Astrocyte of the cerebellum (primary cell): ENCODE data around the gene KLHL36.
A peak's percentile ranks its signal among the peaks of the same experiment; 100 is the strongest.

Source experiments
- DNase-seq: peaks from one replicate; pipeline ENCODE4 v3.0.0-alpha.2; 2011; ENCODE audit warnings: low read depth
- H3K4me3 ChIP-seq: 2 replicates; pipeline ENCODE4 v1.5.1; 2011; ENCODE audit warnings: mild to moderate bottlenecking, low read depth, low read length, moderate library complexity
- CTCF ChIP-seq: IDR thresholded peaks from 2 replicates; pipeline ENCODE4 v1.5.1; 2012; ENCODE audit warnings: low read length, low read depth, moderate library complexity, mild to moderate bottlenecking; ENCODE audit errors: missing control alignments
- in situ Hi-C: cut with HindIII; loops from 2 replicates; pipeline ENCODE4 v1.10.0; 2017; ENCODE audit warnings: low sequenced_read_pairs

The KLHL36 gene

DNA sequence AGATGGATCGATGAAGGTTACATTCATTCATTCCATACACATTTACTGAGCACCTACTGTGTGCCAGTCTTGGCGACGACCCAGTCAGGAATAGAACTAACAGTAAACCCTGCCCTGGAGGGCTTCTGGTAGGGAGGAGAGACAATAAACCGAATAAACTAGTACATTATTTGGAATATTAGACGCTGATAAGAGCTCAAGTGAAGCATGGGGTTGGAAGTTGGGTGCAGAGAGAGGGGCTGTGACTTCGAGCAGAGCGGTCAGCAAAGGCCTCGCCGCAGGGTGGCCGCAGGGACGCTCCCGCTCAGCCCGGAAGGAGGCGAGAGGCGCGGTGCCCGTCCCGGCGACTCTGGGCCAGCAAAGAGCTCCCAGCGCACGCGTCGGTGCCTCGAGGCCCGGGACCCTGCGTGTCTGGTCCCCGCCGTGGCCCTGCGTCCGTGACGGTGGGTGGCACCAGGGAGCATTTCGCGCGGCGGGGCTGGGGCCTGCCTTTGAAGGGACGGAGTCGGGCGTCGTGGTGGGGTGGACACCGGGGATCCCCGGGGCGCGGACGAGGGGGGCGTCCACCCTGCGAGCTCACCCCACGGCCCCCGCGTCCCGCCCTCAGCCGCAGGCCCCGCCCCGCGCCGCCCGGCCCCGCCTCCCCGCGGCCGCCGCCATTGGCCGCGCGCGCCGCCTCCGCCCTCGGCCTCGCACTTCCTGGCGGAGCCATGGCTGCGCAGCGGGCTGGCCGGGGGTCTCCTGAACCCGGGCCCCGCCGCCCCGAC lies at the start of gene KLHL36:
TSS of gene KLHL36 (plus strand) at position 684 of the 767 bp plus-strand sequence. CDS start 2,357 bp downstream, outside the sequence.
- in situ Hi-C loops, result no loop called here
- H3K4me3 ChIP-seq, result peak within 1 kb of the TSS; percentile 50
- DNase-seq, result no peak
- TF ChIP-seq CTCF, result no peak

DNA sequence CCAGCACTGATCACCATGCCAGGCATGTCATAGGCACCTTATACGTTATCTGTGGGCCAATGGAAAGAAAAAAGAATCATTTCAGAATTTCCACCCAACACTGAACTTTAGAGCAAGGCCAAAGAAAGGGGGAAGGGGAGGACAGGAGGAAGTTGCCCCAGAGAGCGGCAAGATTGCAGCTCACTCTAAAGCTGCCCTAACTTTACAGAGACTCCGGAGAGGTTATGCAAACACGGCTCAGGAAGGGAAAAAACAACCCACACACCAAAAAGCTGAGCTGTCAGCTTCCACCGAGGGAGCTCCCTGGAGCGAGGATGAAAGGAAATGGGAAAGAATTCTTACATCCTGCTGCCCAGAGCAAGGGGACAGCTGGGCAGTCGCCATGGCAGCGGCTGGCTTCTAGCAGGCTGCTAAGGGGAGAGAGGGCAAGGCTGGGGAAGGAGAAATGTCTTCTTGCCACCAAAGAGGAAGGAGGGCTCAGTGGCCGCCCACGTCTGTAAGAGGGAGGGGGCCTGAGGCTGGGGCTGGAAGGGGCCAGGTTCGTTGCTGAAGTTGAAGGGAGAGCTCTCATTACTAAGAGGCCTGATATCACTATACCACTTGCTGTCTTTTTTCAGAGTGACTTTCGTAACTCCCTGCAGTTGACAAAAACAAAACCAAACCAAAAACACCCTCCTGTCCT lies 48.6 kb upstream of the KLHL36 start:
- in situ Hi-C loops, result no loop called here
- peak overlapping the region; percentile 19 for H3K4me3 ChIP-seq
- peak; percentile 65 for DNase-seq
- no peak for TF ChIP-seq CTCF

DNA sequence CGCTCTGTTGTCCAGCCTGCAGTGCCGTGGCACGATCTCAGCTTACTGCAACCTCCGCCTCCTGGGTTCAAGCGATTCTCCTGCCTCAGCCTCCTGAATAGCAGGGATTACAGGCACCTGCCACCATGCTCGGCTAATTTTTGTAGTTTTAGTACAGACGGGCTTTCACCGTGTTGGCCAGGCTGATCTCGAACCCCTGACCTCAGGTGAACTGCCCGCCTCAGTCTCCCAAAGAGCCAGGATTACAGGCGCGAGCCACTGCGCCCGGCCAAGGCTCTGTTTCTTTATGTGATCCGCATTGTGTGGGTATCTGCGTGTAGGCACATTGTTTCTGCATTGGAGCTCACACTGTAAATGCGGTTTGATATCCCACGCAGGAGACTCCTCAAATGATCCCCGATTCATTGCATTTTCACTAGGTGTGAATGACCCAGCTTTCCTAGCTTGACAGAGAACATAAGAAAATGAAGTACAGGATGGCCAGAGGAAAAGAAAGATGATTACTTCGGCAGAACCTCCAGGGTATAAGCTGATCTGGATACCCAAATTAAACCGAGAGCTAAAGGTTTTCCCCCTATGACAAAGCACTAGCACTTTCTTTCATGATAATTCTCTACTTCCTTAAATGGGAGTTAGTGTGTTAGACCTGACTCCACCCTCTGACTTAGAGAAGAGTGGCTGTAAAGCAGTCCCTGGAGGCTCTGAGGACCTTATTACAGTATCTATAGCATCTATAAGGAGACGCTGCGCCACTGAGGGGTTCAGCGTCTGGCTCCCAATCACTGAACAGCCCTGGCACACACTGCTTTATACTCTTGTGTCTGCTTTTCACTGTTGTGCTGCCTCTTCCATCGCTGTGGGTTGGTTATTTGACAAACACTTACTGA lies 47.7 kb upstream of the KLHL36 start:
- in situ Hi-C loops, result no loop called here
- H3K4me3 ChIP-seq, result no peak overlapping the region
- no peak for TF ChIP-seq CTCF
- no peak for DNase-seq

- peak; percentile 95 for DNase-seq
- no peak for TF ChIP-seq CTCF
- in situ Hi-C loops, result no loop called here
- no peak overlapping the region for H3K4me3 ChIP-seq
Observed at GRCh38 chr16:84603140-84603816, 45.0 kb upstream of the KLHL36 start.

- H3K4me3 ChIP-seq, result no peak overlapping the region
- DNase-seq, result no peak
- in situ Hi-C loops, result no loop called here
- TF ChIP-seq CTCF, result no peak
Observed at GRCh38 chr16:84603940-84604339, 44.4 kb upstream of the KLHL36 start.
